D721Med (cell line): ENCODE results near the gene FOXK1.
"Not testable (repeated sequence)": the region's sequence is repeated elsewhere in the genome, so short reads cannot be mapped to it uniquely, and the experiment has no call there.

Experiments used
- DNase-seq: peaks from one replicate; pipeline ENCODE4 v3.0.0; 2011; ENCODE audit warnings: low spot score; ENCODE audit not compliant: insufficient read length
- FAIRE-seq: peaks from 2 replicates; lab custom pipeline; 2011; peaks lifted over from hg19 to GRCh38; lab: Jason Lieb, UNC
- TF ChIP-seq, protein P1 (sequence below): IDR thresholded peaks from 2 replicates; pipeline ENCODE4 v1.5.1; 2012; ENCODE audit warnings: mild to moderate bottlenecking, control low read depth; ENCODE audit not compliant: insufficient read depth; ENCODE audit errors: missing control alignments

Gene FOXK1

DNA sequence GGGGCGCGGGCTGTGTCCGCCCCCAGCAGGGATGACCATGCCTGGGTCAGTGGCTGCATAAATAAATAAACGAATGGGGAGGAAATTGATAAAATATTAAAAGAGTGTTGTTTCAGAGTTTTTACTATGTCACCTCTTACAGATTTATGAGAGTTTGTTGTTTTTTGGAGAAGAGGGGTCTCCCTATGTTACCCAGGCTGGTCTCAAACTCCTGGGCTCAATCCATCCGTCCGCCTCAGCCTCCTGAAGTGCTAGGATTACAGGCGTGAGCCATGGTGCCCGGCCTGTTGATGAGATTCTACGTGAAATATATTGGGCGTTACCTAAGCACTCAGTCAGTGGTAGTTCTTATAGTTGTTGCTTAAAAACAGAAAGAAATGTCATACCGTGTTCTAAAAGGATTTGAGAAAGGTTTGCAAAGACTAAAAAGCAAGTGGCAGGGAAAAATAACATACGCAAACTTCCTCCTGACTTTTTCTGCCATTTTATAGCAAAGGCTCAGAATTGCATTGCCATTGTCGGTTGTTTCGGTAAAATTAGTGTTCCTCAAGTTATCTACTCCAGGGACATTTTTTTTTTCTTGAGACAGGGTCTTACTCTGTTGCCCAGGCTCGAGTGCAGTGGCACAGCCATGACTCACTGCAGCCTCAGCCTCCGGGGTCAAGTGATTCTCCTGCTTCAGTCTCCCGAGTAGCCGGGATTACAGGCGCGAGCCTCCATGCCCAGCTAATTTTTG is 39.5 kb upstream of the FOXK1 start:
- TF ChIP-seq, protein P1, sequence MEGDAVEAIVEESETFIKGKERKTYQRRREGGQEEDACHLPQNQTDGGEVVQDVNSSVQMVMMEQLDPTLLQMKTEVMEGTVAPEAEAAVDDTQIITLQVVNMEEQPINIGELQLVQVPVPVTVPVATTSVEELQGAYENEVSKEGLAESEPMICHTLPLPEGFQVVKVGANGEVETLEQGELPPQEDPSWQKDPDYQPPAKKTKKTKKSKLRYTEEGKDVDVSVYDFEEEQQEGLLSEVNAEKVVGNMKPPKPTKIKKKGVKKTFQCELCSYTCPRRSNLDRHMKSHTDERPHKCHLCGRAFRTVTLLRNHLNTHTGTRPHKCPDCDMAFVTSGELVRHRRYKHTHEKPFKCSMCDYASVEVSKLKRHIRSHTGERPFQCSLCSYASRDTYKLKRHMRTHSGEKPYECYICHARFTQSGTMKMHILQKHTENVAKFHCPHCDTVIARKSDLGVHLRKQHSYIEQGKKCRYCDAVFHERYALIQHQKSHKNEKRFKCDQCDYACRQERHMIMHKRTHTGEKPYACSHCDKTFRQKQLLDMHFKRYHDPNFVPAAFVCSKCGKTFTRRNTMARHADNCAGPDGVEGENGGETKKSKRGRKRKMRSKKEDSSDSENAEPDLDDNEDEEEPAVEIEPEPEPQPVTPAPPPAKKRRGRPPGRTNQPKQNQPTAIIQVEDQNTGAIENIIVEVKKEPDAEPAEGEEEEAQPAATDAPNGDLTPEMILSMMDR = no peak
- FAIRE-seq = no peak
- DNase-seq = no peak

DNA sequence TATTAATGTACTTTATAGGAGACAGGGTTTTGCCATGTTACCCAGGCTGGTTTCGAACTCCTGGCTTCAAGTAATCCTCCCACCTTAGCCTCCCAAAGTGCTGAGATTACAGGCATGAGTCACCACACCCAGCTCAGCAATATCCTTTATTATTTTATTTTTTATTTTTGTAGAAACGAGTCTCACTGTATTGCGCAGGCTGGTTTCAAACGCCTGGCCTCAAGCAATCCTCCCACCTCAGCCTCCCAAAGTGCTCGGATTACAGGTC is 39.0 kb upstream of the FOXK1 start:
- DNase-seq, FAIRE-seq: not testable (repeated sequence)

DNA sequence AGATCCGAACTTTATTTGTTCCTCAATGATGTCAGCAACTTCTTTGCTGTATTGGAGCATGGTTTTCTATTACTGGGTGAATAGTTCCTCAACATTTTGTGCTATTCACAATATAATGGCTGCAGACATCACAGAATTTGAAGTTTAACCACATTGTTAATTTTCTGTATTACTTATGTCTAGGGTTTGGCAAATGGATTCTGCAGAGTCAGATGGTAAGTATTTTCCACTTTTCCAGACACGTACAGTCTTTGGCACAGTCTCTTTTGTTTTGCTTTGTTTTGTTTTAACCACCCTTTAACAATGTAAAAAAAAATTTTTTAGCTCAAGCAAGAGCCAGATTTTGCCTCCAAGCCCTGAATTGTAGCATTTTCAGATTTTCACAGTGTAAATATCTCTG is 36.8 kb upstream of the FOXK1 start:
- DNase-seq (no peak), FAIRE-seq (no peak)
- TF ChIP-seq, protein P1 = no peak

DNA sequence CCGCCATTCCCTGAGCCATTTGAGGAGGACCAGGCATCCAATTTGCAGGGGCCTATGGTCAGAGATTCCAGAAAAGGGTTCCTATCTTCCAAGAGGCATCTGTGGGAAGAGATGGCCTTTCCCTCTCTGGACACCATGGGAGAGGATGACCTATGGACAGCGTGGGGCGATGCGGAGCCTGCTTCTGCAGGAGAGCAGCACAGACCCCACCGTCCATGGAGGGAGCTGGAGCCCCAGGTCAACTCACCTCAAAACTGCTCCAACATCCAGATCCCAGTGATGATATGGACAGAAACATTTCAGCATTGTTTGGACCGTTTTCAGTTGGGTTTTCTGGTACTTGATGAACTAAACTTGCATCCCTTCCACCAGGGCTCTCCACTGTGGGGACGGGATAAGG is 34.0 kb upstream of the FOXK1 start:
- no peak for DNase-seq
- no peak for FAIRE-seq
- TF ChIP-seq, protein P1 = no peak

DNA sequence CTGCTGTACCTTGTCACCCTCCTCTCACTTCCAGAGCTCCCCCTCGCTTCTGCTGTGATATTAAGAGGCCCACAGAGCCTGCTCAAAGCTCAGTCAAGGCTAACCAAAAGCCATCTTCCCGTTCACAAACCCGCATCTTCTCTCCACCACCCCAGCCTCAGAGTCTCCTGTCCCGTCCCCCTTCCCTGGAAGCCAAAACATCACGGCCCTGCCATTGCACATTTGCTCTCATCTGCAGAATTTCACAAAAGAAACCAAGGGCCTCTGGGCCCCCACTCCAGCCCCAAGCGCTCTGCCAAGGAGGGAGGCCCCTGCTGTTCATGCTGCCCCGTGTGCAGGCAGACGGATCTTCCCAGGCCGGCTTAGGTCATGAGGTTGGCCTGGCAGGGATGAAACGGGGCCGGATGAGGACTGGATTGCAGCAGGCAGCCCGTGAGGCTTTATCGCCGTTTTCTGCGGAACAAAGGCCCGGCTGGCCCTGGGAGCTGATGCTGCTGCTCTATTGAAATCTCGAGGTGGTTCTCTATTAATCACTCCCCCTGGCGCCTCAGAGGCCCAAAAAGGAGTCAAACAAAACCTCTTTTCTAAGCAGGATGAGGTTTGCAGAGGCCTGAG is 31.6 kb upstream of the FOXK1 start:
- FAIRE-seq (no peak), DNase-seq (no peak)
- TF ChIP-seq, protein P1 = no peak

DNA sequence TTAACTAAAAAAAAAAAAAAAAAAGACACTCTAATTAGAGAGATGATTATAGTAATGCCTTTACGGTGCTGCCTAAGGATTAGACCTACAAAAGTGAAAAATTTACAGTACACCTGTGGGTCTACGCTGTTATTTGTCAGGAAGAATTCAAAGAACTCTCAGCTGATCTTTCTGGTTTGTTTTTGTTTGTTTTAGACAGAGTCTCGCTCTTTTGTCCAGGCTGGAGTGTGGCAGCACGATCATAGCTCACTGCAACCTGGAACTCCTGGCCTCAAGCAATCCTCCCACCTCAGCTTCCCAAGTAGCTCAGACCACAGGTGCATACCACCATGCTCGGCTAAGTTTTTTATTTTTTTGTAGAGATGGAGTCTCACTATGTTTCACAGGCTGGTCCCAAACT is 28.3 kb upstream of the FOXK1 start:
- DNase-seq (no peak), FAIRE-seq (no peak)
- TF ChIP-seq, protein P1 = no peak

DNA sequence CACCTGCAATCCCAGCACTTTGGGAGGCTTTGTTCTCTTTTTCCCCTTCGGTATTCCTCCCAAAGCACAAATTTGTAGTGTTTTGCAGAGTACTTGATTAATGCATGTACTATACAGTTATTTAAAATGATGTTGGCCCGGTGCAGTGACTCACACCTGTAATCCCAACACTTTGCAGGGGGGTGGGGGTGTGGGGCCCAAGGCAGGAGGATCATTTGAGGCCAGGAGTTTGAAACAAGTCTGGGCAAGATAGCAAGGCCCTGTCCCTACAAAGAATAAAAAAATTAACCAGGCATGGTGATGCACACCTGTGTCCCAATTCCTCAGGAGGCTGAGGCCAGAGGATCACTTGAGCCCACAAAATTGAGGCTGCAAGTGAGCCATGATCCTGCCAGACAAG is 26.8 kb upstream of the FOXK1 start:
- FAIRE-seq = no peak
- TF ChIP-seq, protein P1 = no peak
- DNase-seq = no peak
